ENCODE measurements around the gene CUZD1. TPM values are rescaled to one million over a fixed set of nuclear protein-coding genes. Genes with fewer than 3 reads are reported as not detected.

CUZD1 gene
- total and polyA plus RNA-seq, 9 of the 15 experiments (the other 6 are each of a cell fraction or from before 2014, with no cell fraction given), result 0.51 to 1.7 (median 1.1) TPM

DNA sequence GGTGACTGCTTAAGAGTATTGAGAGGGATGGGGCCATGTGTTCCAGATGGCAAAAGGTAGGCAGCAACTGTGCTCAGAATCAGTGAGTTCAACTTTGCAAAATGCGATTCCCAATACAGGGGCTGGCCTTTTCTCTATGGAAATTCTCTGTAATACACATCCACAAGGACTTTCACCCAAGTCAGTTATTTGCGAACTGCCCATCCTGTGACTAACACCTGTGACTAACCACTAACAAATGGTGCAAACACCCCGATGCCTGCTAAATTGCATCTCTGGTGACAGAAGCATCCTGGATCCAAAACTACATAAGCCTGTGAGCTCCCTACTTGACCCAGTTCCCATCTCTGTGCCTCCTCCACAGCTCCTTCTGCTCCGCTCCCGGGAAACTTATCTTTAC lies 9.0 kb upstream of the CUZD1 start:
- BruUV-seq (replicated peaks), result no TSS peak
- no peaks in the 10 kb centered on the region for H3K9me1 ChIP-seq (ENCODE audit: control insufficient read depth, insufficient read depth, low read length)
- CTCF ChIA-PET (ENCODE audit: low intra/inter-chr PET ratio), result no interaction called here
- peaks cover 39% of the 10 kb centered on the region; the same call in 2 of the 3 replicates for H3K36me3 ChIP-seq (ENCODE audit: control insufficient read depth, insufficient read depth, low read length)
- FAIRE-seq (no peak), DNase-seq (ENCODE audit: extremely low read depth in 1 of 4, low spot score in 3 of 4) (no peak), ATAC-seq (no peak)
- H3K79me2 ChIP-seq (ENCODE audit: control insufficient read depth, insufficient read depth, low read length), result peaks cover 21% of the 10 kb centered on the region
- intact Hi-C loops (cut with micrococcal nuclease), result no loop called here
- H3K4me1 ChIP-seq (replicated peaks in 1 of 2; ENCODE audit: control insufficient read depth in 2 of 2, insufficient read depth in 2 of 2, low read length in 2 of 2), result no peaks in the 10 kb centered on the region; a peak in 1 of 5 replicates
- no peak overlapping the region for H2AFZ ChIP-seq (ENCODE audit: low read depth, low read length)
- no peak overlapping the region for H3K27ac ChIP-seq (ENCODE audit: extremely low read depth, low read depth, low read length)
- in situ Hi-C loops (cut with MboI), result no loop called here
- no peak overlapping the region for H3K4me3 ChIP-seq
- no peak for TF ChIP-seq ADNP (tag; IDR thresholded peaks at IDR 0.05)
- TF ChIP-seq, protein P1, sequence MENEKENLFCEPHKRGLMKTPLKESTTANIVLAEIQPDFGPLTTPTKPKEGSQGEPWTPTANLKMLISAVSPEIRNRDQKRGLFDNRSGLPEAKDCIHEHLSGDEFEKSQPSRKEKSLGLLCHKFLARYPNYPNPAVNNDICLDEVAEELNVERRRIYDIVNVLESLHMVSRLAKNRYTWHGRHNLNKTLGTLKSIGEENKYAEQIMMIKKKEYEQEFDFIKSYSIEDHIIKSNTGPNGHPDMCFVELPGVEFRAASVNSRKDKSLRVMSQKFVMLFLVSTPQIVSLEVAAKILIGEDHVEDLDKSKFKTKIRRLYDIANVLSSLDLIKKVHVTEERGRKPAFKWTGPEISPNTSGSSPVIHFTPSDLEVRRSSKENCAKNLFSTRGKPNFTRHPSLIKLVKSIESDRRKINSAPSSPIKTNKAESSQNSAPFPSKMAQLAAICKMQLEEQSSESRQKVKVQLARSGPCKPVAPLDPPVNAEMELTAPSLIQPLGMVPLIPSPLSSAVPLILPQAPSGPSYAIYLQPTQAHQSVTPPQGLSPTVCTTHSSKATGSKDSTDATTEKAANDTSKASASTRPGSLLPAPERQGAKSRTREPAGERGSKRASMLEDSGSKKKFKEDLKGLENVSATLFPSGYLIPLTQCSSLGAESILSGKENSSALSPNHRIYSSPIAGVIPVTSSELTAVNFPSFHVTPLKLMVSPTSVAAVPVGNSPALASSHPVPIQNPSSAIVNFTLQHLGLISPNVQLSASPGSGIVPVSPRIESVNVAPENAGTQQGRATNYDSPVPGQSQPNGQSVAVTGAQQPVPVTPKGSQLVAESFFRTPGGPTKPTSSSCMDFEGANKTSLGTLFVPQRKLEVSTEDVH (IDR thresholded peaks at IDR 0.05; ENCODE audit: low read depth, partially characterized antibody), result no peak
- WGBS (ENCODE audit: insufficient coverage, low coverage, missing lambda C conversion rate), result 90% methylated on average over 3 of the region's 5 CpGs
- no peaks in the 10 kb centered on the region for H3K9me3 ChIP-seq (replicated peaks; ENCODE audit: control insufficient read depth, insufficient read depth, low read depth, low read length)
- H3K4me2 ChIP-seq (ENCODE audit: insufficient read depth, low read length), result no peak overlapping the region
- H3K9ac ChIP-seq (ENCODE audit: insufficient read depth in 1 of 2, low read depth in 2 of 2, low read length in 2 of 2), result no peak overlapping the region
- POLR2A ChIA-PET, result interaction anchor here (1.0 kb wide), 1 partner anchor 61 kb away, joined by 3 read pairs; no protein-coding TSS in a partner anchor
- H3K27me3 ChIP-seq (ENCODE audit: control insufficient read depth in 2 of 2, insufficient read depth in 2 of 2, low read length in 2 of 2), result no peaks in the 10 kb centered on the region
- H4K20me1 ChIP-seq (replicated peaks; ENCODE audit: control insufficient read depth, insufficient read depth, low read length), result peaks cover 11% of the 10 kb centered on the region
